ENCODE measurements around the gene PGBD2.
"Not testable (repeated sequence)": the region's sequence is repeated elsewhere in the genome, so short reads cannot be mapped to it uniquely, and the experiment has no call there.

PGBD2 gene

GRCh38 chr1:248924696-248925532, 18.9 kb downstream of the PGBD2 start:
- DNase-seq (ENCODE audit: low read depth in 2 of 2, low spot score in 1 of 2): peak in 1 of 2 donors; percentile 14

GRCh38 chr1:248925859-248926258, 19.8 kb downstream of the PGBD2 start:
- DNase-seq (ENCODE audit: low read depth in 2 of 2, low spot score in 1 of 2): not testable (repeated sequence)

- no peak for DNase-seq (ENCODE audit: low read depth in 2 of 2, low spot score in 1 of 2)
These were observed 20.6 kb downstream of the PGBD2 start for GRCh38 chr1:248926401-248927182.

- not testable (repeated sequence) for DNase-seq (ENCODE audit: low read depth in 2 of 2, low spot score in 1 of 2)
These were observed 21.2 kb downstream of the PGBD2 start for GRCh38 chr1:248927283-248927682.

- not testable (repeated sequence) for DNase-seq (ENCODE audit: low read depth in 2 of 2, low spot score in 1 of 2)
These were observed 22.1 kb downstream of the PGBD2 start for GRCh38 chr1:248928122-248928521.

- DNase-seq (ENCODE audit: low read depth in 2 of 2, low spot score in 1 of 2): not testable (repeated sequence)
These were observed 24.0 kb downstream of the PGBD2 start for GRCh38 chr1:248930037-248930436.

GRCh38 chr1:248938173-248938809, 32.3 kb downstream of the PGBD2 start:
- DNase-seq (ENCODE audit: low read depth in 2 of 2, low spot score in 1 of 2): not testable (repeated sequence)

- DNase-seq (ENCODE audit: low read depth in 2 of 2, low spot score in 1 of 2): not testable (repeated sequence)
These were observed 38.3 kb downstream of the PGBD2 start for GRCh38 chr1:248944134-248944999.

- not testable (repeated sequence) for DNase-seq (ENCODE audit: low read depth in 2 of 2, low spot score in 1 of 2)
These were observed 39.0 kb downstream of the PGBD2 start for GRCh38 chr1:248945000-248945423.

- not testable (repeated sequence) for DNase-seq (ENCODE audit: low read depth in 2 of 2, low spot score in 1 of 2)
These were observed 39.4 kb downstream of the PGBD2 start for GRCh38 chr1:248945453-248945852.

- not testable (repeated sequence) for DNase-seq (ENCODE audit: low read depth in 2 of 2, low spot score in 1 of 2)
These were observed 39.9 kb downstream of the PGBD2 start for GRCh38 chr1:248945856-248946416.
